Panc1 (cell line): ENCODE data around the gene ST3GAL2.

Experiments used
- CTCF ChIP-seq: fragments of 450-650 bp; IDR thresholded peaks from 2 replicates; pipeline ENCODE4 v1.5.1; 2017; ENCODE audit warnings: mild to moderate bottlenecking
- POLR2AphosphoS5 ChIP-seq: IDR thresholded peaks from 2 replicates; pipeline ENCODE4 v1.6.1; 2012; ENCODE audit warnings: mild to moderate bottlenecking, low read depth, low read length, moderate library complexity
- REST ChIP-seq, 2 experiments: IDR thresholded peaks; 2 replicates each; pipeline ENCODE4 v1.6.1; 2011 to 2012; ENCODE audit warnings: low read depth in 2 of 2, control low read depth in 1 of 2, low read length in 1 of 2, mild to moderate bottlenecking in 1 of 2, moderate library complexity in 1 of 2; ENCODE audit not compliant: insufficient read depth in 1 of 2
- SIN3A ChIP-seq: IDR thresholded peaks from 2 replicates; pipeline ENCODE4 v1.6.1; 2012; ENCODE audit warnings: low read depth, mild to moderate bottlenecking, low read length, moderate library complexity, borderline replicate concordance; ENCODE audit not compliant: insufficient read depth
- TCF7L2 ChIP-seq: IDR thresholded peaks from 2 replicates; pipeline ENCODE4 v1.6.1; 2011; ENCODE audit warnings: mild to moderate bottlenecking, low read depth, low read length, inconsistent platforms

GRCh38 chr16:70348991-70349390 lies 89.9 kb downstream of the ST3GAL2 start:
- TF ChIP-seq REST (IDR thresholded peaks at IDR 0.05; ENCODE audit: insufficient read depth in 1 of 2, low read depth in 2 of 2, low read length in 1 of 2) (no peak), CTCF (no peak), SIN3A (no peak), POLR2AphosphoS5 (no peak), TCF7L2 (no peak)
